Measurements from ENCODE around the gene FCRL1.

Gene FCRL1

GRCh38 chr1:157806431-157807149 lies 13.3 kb downstream of the FCRL1 start:
- no peak for TF ChIP-seq CTCF (IDR thresholded peaks at IDR 0.05; ENCODE audit: low read depth, low read length)
- DNase-seq (ENCODE audit: low read depth in 2 of 2), result no peak
- no peak overlapping the region for H3K4me3 ChIP-seq (replicated peaks in 1 of 2; ENCODE audit: low read depth in 2 of 2, low read length in 2 of 2)

- TF ChIP-seq CTCF (IDR thresholded peaks at IDR 0.05; ENCODE audit: low read depth, low read length), result no peak
- no peak for DNase-seq (ENCODE audit: low read depth in 2 of 2)
Observed at GRCh38 chr1:157803851-157804250, 16.1 kb downstream of the FCRL1 start.

GRCh38 chr1:157799996-157800395 lies 19.9 kb downstream of the FCRL1 start:
- DNase-seq (ENCODE audit: low read depth in 2 of 2), result no peak
- no peak overlapping the region for H3K4me3 ChIP-seq (replicated peaks in 1 of 2; ENCODE audit: low read depth in 2 of 2, low read length in 2 of 2)
- TF ChIP-seq CTCF (IDR thresholded peaks at IDR 0.05; ENCODE audit: low read depth, low read length), result no peak

More at GRCh38 chr1:157803851-157804250, 16.1 kb downstream of the FCRL1 start:
- H3K4me3 ChIP-seq (replicated peaks in 1 of 2; ENCODE audit: low read depth in 2 of 2, low read length in 2 of 2), result no peak overlapping the region

GRCh38 chr1:157798211-157798610 lies 21.7 kb downstream of the FCRL1 start:
- H3K4me3 ChIP-seq (replicated peaks in 1 of 2; ENCODE audit: low read depth in 2 of 2, low read length in 2 of 2), result no peak overlapping the region
- no peak for TF ChIP-seq CTCF (IDR thresholded peaks at IDR 0.05; ENCODE audit: low read depth, low read length)
- DNase-seq (ENCODE audit: low read depth in 2 of 2), result no peak

GRCh38 chr1:157785248-157785647 lies 34.7 kb downstream of the FCRL1 start:
- no peak for DNase-seq (ENCODE audit: low read depth in 2 of 2)
- H3K4me3 ChIP-seq (replicated peaks in 1 of 2; ENCODE audit: low read depth in 2 of 2, low read length in 2 of 2), result no peak overlapping the region
- TF ChIP-seq CTCF (IDR thresholded peaks at IDR 0.05; ENCODE audit: low read depth, low read length), result no peak

GRCh38 chr1:157784801-157785200 lies 35.1 kb downstream of the FCRL1 start:
- DNase-seq (ENCODE audit: low read depth in 2 of 2), result no peak
- no peak for TF ChIP-seq CTCF (IDR thresholded peaks at IDR 0.05; ENCODE audit: low read depth, low read length)
- H3K4me3 ChIP-seq (replicated peaks in 1 of 2; ENCODE audit: low read depth in 2 of 2, low read length in 2 of 2), result no peak overlapping the region

- DNase-seq (ENCODE audit: low read depth in 2 of 2), result no peak
- H3K4me3 ChIP-seq (replicated peaks in 1 of 2; ENCODE audit: low read depth in 2 of 2, low read length in 2 of 2), result no peak overlapping the region
- no peak for TF ChIP-seq CTCF (IDR thresholded peaks at IDR 0.05; ENCODE audit: low read depth, low read length)
Observed at GRCh38 chr1:157782931-157783330, 37.0 kb downstream of the FCRL1 start.
